Type B pancreatic cell (in vitro differentiated cells): Measurements from ENCODE around the gene DNTT. TPM values are rescaled to one million over a fixed set of nuclear protein-coding genes. Genes with fewer than 3 reads are reported as not detected.
A peak's percentile ranks its signal among the peaks of the same experiment; 100 is the strongest.

ENCODE experiments used
- DNase-seq: peaks from one replicate; pipeline ENCODE4 v3.0.0; 2021; ENCODE audit warnings: mixed read lengths; ENCODE audit not compliant: unreplicated experiment; ENCODE audit errors: extremely low spot score
- H3K27ac Mint-ChIP-seq: 2 replicates; pipeline ENCODE4 v1.8.0; 2021; ENCODE audit warnings: mild to moderate bottlenecking, mixed read lengths
- H3K27me3 Mint-ChIP-seq: 2 replicates; pipeline ENCODE4 v1.8.0; 2021; ENCODE audit warnings: mixed read lengths
- H3K36me3 Mint-ChIP-seq: 2 replicates; pipeline ENCODE4 v1.8.0; 2021; ENCODE audit warnings: mixed read lengths
- H3K4me1 Mint-ChIP-seq: one replicate; pipeline ENCODE4 v1.8.0; 2021; ENCODE audit warnings: mixed read lengths; ENCODE audit not compliant: unreplicated experiment
- H3K4me3 Mint-ChIP-seq: 2 replicates; pipeline ENCODE4 v1.8.0; 2021; ENCODE audit warnings: mild to moderate bottlenecking, mixed read lengths
- H3K9me3 Mint-ChIP-seq: 2 replicates; pipeline ENCODE4 v1.8.0; 2021; ENCODE audit warnings: mixed read lengths
- CTCF ChIP-seq: fragments of 200-600 bp; sonication (generic); conservative IDR thresholded peaks from 2 replicates; pipeline ENCODE4 v1.5.0; 2021; ENCODE audit warnings: antibody characterized with exemption, mild to moderate bottlenecking
- total RNA-seq: library from RNA; stranded (reverse); gene quantifications from 2 replicates; pipeline ENCODE4 v1.2.1, GENCODE V29; 2021; ENCODE audit warnings: low replicate concordance

Gene DNTT
- total RNA-seq, 1 donor from 2014 or later = not detected

DNA sequence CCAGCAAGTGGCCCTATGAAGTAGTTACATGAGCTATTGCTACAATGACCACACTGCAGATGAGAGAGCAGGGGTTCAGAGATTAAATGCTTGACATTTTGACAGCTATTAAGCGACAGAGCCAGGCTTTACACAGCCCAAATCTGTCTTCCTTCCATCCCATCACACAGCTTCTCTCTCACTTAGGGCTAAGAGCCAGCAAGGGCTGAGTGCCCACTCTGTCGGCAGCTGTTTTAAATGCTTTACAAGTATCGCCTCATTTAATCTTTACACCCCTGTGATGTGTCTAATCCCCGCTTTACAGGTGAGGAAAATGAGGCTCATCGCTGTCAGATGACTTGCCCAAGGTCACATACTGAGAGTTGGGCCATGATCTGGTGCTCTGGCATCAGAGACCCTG lies 69.8 kb downstream of the DNTT start:
- no peaks in the 10 kb centered on the region for H3K36me3 Mint-ChIP-seq
- DNase-seq = no peak
- H3K4me3 Mint-ChIP-seq = peak overlapping the region; percentile 83
- H3K4me1 Mint-ChIP-seq = peaks cover 3% of the 10 kb centered on the region
- H3K27ac Mint-ChIP-seq = no peak overlapping the region
- no peak for TF ChIP-seq CTCF
- H3K27me3 Mint-ChIP-seq = peaks cover 25% of the 10 kb centered on the region
- no peaks in the 10 kb centered on the region for H3K9me3 Mint-ChIP-seq

DNA sequence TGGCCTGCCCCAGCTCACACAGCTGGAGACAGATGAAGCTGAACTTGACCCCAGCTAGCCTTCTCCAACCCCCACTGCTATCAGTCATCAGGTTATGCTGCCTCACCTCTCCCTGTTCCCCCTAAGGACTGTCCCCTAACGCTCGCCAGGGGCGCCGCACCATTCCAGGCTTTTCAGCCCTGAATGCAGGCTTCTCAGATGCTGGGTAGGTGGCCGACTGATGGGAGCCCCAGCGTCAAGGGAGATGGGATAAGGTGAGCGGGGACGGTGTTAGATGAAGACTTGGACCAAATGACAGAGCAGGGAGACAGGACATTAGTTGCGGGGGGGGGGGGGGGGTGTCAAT lies 70.4 kb downstream of the DNTT start:
- Mint-ChIP-seq H3K4me1 (peaks cover 3% of the 10 kb centered on the region), H3K9me3 (no peaks in the 10 kb centered on the region), H3K27me3 (peaks cover 25% of the 10 kb centered on the region), H3K27ac (no peak overlapping the region), H3K36me3 (no peaks in the 10 kb centered on the region), H3K4me3 (peak overlapping the region; percentile 83)
- DNase-seq = no peak
- no peak for TF ChIP-seq CTCF

- H3K4me3 Mint-ChIP-seq = peak overlapping the region; percentile 83
- no peak overlapping the region for H3K27ac Mint-ChIP-seq
- H3K27me3 Mint-ChIP-seq = peaks cover 25% of the 10 kb centered on the region
- peak; percentile 90 for DNase-seq
- H3K9me3 Mint-ChIP-seq = no peaks in the 10 kb centered on the region
- no peaks in the 10 kb centered on the region for H3K36me3 Mint-ChIP-seq
- peaks cover 3% of the 10 kb centered on the region for H3K4me1 Mint-ChIP-seq
- peak; percentile 99 for TF ChIP-seq CTCF
Measured at GRCh38 chr10:96374985-96375830, 71.0 kb downstream of the DNTT start.

DNA sequence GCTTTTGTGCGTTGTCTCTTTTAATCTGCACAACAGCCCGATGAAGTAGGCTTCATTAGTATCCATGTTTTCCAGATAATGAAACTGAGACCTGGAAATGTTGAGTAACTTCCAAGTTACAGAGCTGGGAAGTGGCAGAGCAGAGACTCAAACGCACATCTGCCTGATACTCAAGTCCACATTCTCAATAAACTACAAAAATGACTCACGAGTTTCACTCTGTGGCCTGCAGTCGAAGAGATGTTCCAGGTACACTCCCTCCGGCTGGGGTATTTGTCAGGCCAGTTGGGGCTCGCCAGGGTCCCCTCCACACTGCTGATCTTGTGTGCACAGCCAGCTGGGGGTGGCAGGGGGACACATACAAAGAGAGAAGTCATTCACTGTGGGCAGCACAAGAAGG lies 72.2 kb downstream of the DNTT start:
- H3K9me3 Mint-ChIP-seq = no peaks in the 10 kb centered on the region
- H3K4me1 Mint-ChIP-seq = peaks cover 3% of the 10 kb centered on the region
- H3K36me3 Mint-ChIP-seq = no peaks in the 10 kb centered on the region

GRCh38 chr10:96377816-96378294 lies 73.6 kb downstream of the DNTT start:
- no peaks in the 10 kb centered on the region for H3K36me3 Mint-ChIP-seq
- TF ChIP-seq CTCF = no peak
- peaks cover 30% of the 10 kb centered on the region for H3K27me3 Mint-ChIP-seq
- peaks cover 4% of the 10 kb centered on the region for H3K9me3 Mint-ChIP-seq
- no peak overlapping the region for H3K4me3 Mint-ChIP-seq
- H3K27ac Mint-ChIP-seq = no peak overlapping the region
- peaks cover 3% of the 10 kb centered on the region for H3K4me1 Mint-ChIP-seq
- DNase-seq = no peak

More for the DNA sequence above, 72.2 kb downstream of the DNTT start:
- no peak overlapping the region for H3K4me3 Mint-ChIP-seq
- H3K27ac Mint-ChIP-seq = no peak overlapping the region
- no peak for DNase-seq
- H3K27me3 Mint-ChIP-seq = peaks cover 28% of the 10 kb centered on the region
- TF ChIP-seq CTCF = no peak
